NCI-H187 (cell line): ENCODE measurements around the gene ABCF1.

Experiments
- DNase-seq, 2 experiments: peaks; one replicate each; lab custom pipeline; 2025; lab: John Stamatoyannopoulos, UW

ABCF1 gene

GRCh38 chr6:30601815-30602641 is 30.8 kb downstream of the ABCF1 start:
- DNase-seq: no peak

- DNase-seq: no peak
Observed at GRCh38 chr6:30603961-30604360, 32.7 kb downstream of the ABCF1 start.

GRCh38 chr6:30610065-30610464 is 38.8 kb downstream of the ABCF1 start:
- no peak for DNase-seq

GRCh38 chr6:30611150-30611855 is 40.1 kb downstream of the ABCF1 start:
- no peak for DNase-seq

GRCh38 chr6:30611856-30612194 is 40.6 kb downstream of the ABCF1 start:
- no peak for DNase-seq

- no peak for DNase-seq
Observed at GRCh38 chr6:30612213-30612612, 41.0 kb downstream of the ABCF1 start.

- no peak for DNase-seq
Observed at GRCh38 chr6:30612687-30613248, 41.5 kb downstream of the ABCF1 start.

- no peak for DNase-seq
Observed at GRCh38 chr6:30613251-30614043, 42.2 kb downstream of the ABCF1 start.

GRCh38 chr6:30614044-30614842 is 43.0 kb downstream of the ABCF1 start:
- DNase-seq: no peak

- DNase-seq: peak; percentile 77 to 80
Observed at GRCh38 chr6:30614843-30615218, 43.6 kb downstream of the ABCF1 start.

GRCh38 chr6:30615219-30615957 is 44.1 kb downstream of the ABCF1 start:
- DNase-seq: no peak

- peak in 1 of 2 experiments; percentile 37 for DNase-seq
Observed at GRCh38 chr6:30615958-30616810, 44.9 kb downstream of the ABCF1 start.

- DNase-seq: peak; percentile 94 to 100
Observed at GRCh38 chr6:30616811-30617564, 45.7 kb downstream of the ABCF1 start, which contains the start of gene PPP1R10. Gene PPP1R10, minus strand, starts transcription at chr6:30617243. Its CDS starts 7,299 bp downstream, at chr6:30609944.

- DNase-seq: peak; percentile 91 to 100
Observed at GRCh38 chr6:30617565-30618269, 46.5 kb downstream of the ABCF1 start, which contains the start of gene MRPS18B. Gene MRPS18B, plus strand, starts transcription at chr6:30617840. Its CDS starts 26 bp downstream, at chr6:30617866.

GRCh38 chr6:30618270-30618797 is 47.1 kb downstream of the ABCF1 start:
- no peak for DNase-seq

GRCh38 chr6:30619561-30619960 is 48.3 kb downstream of the ABCF1 start:
- DNase-seq: no peak

GRCh38 chr6:30625511-30625910 is 54.3 kb downstream of the ABCF1 start:
- DNase-seq: no peak
